ENCODE results near the gene CLTB. TPM values are rescaled to one million over a fixed set of nuclear protein-coding genes. Genes with fewer than 3 reads are reported as not detected.
A peak's percentile ranks its signal among the peaks of the same experiment; 100 is the strongest.

Gene CLTB
- total and polyA plus RNA-seq, 2 of the 8 experiments (the other 6 are each of a cell fraction or from before 2014, with no cell fraction given) = 25.9 to 34.9 TPM

- Histone ChIP-seq H3K23me2 (ENCODE audit: low read depth, low read length) (peaks cover 4% of the 10 kb centered on the region), H2BK12ac (ENCODE audit: low read depth, low read length) (no peak overlapping the region), H3K27ac (ENCODE audit: low read depth, low read length) (no peak overlapping the region), H2AK5ac (ENCODE audit: low read depth, low read length) (no peak overlapping the region), H2AFZ (ENCODE audit: low read length) (no peak overlapping the region), H3K79me1 (ENCODE audit: low read depth, low read length) (peaks cover 11% of the 10 kb centered on the region), H3K4me2 (ENCODE audit: insufficient read depth in 1 of 2, low read depth in 2 of 2, low read length in 2 of 2) (no peak overlapping the region; a peak in 1 of 4 replicates), H3K27me3 (replicated peaks in 1 of 4; ENCODE audit: control insufficient read depth in 3 of 4, extremely low read depth in 1 of 4, insufficient read depth in 3 of 4, low read length in 3 of 4) (peaks cover 2 to 17% (median 13%) of the 10 kb centered on the region in 4 experiments), H3K4ac (replicated peaks; ENCODE audit: insufficient read length, low read depth, low read length) (no peak overlapping the region), H3K9me3 (ENCODE audit: insufficient read depth in 2 of 2, low read depth in 1 of 2, low read length in 1 of 2) (no peaks in the 10 kb centered on the region), H3K56ac (replicated peaks; ENCODE audit: insufficient read length, low read depth, low read length) (no peak overlapping the region), H2BK5ac (ENCODE audit: low read depth, low read length) (no peak overlapping the region), H4K20me1 (replicated peaks in 1 of 2; ENCODE audit: control insufficient read depth in 1 of 2, insufficient read depth in 2 of 2, low read length in 2 of 2) (peaks cover 4 to 22% of the 10 kb centered on the region in 2 experiments), H4K91ac (replicated peaks; ENCODE audit: insufficient read length, low read length) (no peak overlapping the region), H3K4me1 (replicated peaks in 1 of 4; ENCODE audit: control insufficient read depth in 3 of 4, insufficient read depth in 4 of 4, low read length in 3 of 4) (no peaks in the 10 kb centered on the region; a peak in 1 of 7 replicates), H3K14ac (ENCODE audit: insufficient read length) (no peak overlapping the region), H2BK20ac (ENCODE audit: low read length) (no peak overlapping the region), H3K23ac (ENCODE audit: insufficient read length) (no peak overlapping the region), H4K5ac (ENCODE audit: insufficient read length, low read depth, low read length) (no peak overlapping the region), H3K79me2 (ENCODE audit: control insufficient read depth in 1 of 2, insufficient read depth in 2 of 2, low read length in 2 of 2) (peaks cover 5 to 51% of the 10 kb centered on the region in 2 experiments; a peak in 3 of 4 replicates), H2BK120ac (replicated peaks; ENCODE audit: low read depth, low read length) (no peak overlapping the region), H3K9ac (replicated peaks in 1 of 4; ENCODE audit: extremely low read depth in 1 of 4, low read depth in 3 of 4, low read length in 3 of 4) (peak overlapping the region in 1 of 4 experiments; percentile 12; a peak in 1 of 7 replicates), H2BK15ac (ENCODE audit: low read length) (no peak overlapping the region), H3K4me3 (ENCODE audit: extremely low read depth in 1 of 4, insufficient read depth in 2 of 4, low read depth in 3 of 4, low read length in 4 of 4) (no peak overlapping the region), H3K36me3 (ENCODE audit: control insufficient read depth in 2 of 4, insufficient read depth in 4 of 4, low read length in 3 of 4) (peaks cover 3 to 37% (median 4%) of the 10 kb centered on the region in 4 experiments; a peak in 7 of 8 replicates), H3K18ac (ENCODE audit: extremely low read depth, low read length) (no peak overlapping the region), H4K8ac (ENCODE audit: extremely low read depth, insufficient read depth, low read length) (peak overlapping the region; percentile 38; the same call in 1 of the 2 replicates)
- no peak for DNase-seq (ENCODE audit: low read depth in 1 of 2, low spot score in 2 of 2)
- WGBS, 2 experiments (ENCODE audit: extremely low coverage in 1 of 2, insufficient coverage in 1 of 2, insufficient read length in 1 of 2, insufficient replicate concordance in 2 of 2, low coverage in 1 of 2, low lambda C conversion rate in 2 of 2, missing lambda C conversion rate in 1 of 2) = 90% methylated on average over 4 of the region's 4 CpGs; no CpG with 5 or more reads in 1 of the 2 experiments
- ChIA-PET CTCF (ENCODE audit: partially characterized antibody) (interaction anchor here (0.7 kb wide), 1 partner anchor 11 kb away, joined by 3 read pairs; no protein-coding TSS in a partner anchor), POLR2A (ENCODE audit: partially characterized antibody) (interaction anchor here (1.1 to 3.6 kb wide), 2 partner anchors 17 to 29 kb away, joined by 3 to 30 read pairs; partner anchors contain the start of genes HIGD2A and NOP16)
- FAIRE-seq = no peak
- TF ChIP-seq SRF (IDR thresholded peaks at IDR 0.05; ENCODE audit: low read depth, low read length) (no peak), SP2 (IDR thresholded peaks at IDR 0.05; ENCODE audit: low read length) (no peak), CBX5 (IDR thresholded peaks at IDR 0.05; ENCODE audit: low read depth, low read length) (no peak), POLR2A (IDR thresholded peaks at IDR 0.05; ENCODE audit: control extremely low read depth in 1 of 2, low read depth in 2 of 2, low read length in 2 of 2) (no peak), RAD21 (IDR thresholded peaks at IDR 0.05 in 1 of 2, conservative IDR thresholded peaks at IDR 0.05 in 1 of 2; ENCODE audit: low read depth in 2 of 2, low read length in 2 of 2) (no peak), RFX5 (IDR thresholded peaks at IDR 0.05; ENCODE audit: borderline replicate concordance, low read depth, low read length) (no peak), POLR2AphosphoS5 (IDR thresholded peaks at IDR 0.05; ENCODE audit: low read depth, low read length) (no peak), USF2 (IDR thresholded peaks at IDR 0.05; ENCODE audit: low read length) (no peak), RBBP5 (IDR thresholded peaks at IDR 0.05; ENCODE audit: borderline replicate concordance, low read depth, low read length) (no peak), YY1 (IDR thresholded peaks at IDR 0.05; ENCODE audit: low read depth, low read length) (no peak), EGR1 (IDR thresholded peaks at IDR 0.05; ENCODE audit: borderline replicate concordance, low read depth, low read length) (no peak), SUZ12 (IDR thresholded peaks at IDR 0.05; ENCODE audit: low read length) (no peak), BACH1 (IDR thresholded peaks at IDR 0.05; ENCODE audit: low read length) (no peak), JUN (IDR thresholded peaks at IDR 0.05; ENCODE audit: low read depth, low read length) (no peak)
Measured at GRCh38 chr5:176359658-176360057, 56.7 kb downstream of the CLTB start.

All from H1 (cell line).